Neural cell (in vitro differentiated cells): ENCODE results near the gene YAF2.

Source experiments
- EP300 ChIP-seq: fragments of 450-650 bp; conservative IDR thresholded peaks from 2 replicates; pipeline ENCODE4 v1.6.1; 2014; ENCODE audit warnings: antibody characterized with exemption, mild to moderate bottlenecking, moderate library complexity; ENCODE audit not compliant: poor library complexity, severe bottlenecking
- EZH2 ChIP-seq: fragments of 200-600, 300-800 bp; shearing (Covaris generic), sonication (generic); IDR thresholded peaks from 2 replicates; pipeline ENCODE4 v1.6.1; 2014; ENCODE audit warnings: antibody characterized with exemption, low read length, borderline replicate concordance, mild to moderate bottlenecking; ENCODE audit not compliant: insufficient read depth, poor library complexity, severe bottlenecking
- MXI1 ChIP-seq: fragments of 450-650 bp; conservative IDR thresholded peaks from 2 replicates; pipeline ENCODE4 v1.6.1; 2014; ENCODE audit warnings: antibody characterized with exemption, mild to moderate bottlenecking; ENCODE audit not compliant: poor library complexity, severe bottlenecking
- POLR2AphosphoS5 ChIP-seq: IDR thresholded peaks from 2 replicates; pipeline ENCODE4 v1.6.1; 2012
- TAF1 ChIP-seq: IDR thresholded peaks from 2 replicates; pipeline ENCODE4 v1.6.1; 2012; ENCODE audit warnings: low read depth
- TF ChIP-seq, protein P1 (sequence below): fragments of 450-650 bp; IDR thresholded peaks from 2 replicates; pipeline ENCODE4 v1.5.1; 2014; ENCODE audit warnings: antibody characterized with exemption, mild to moderate bottlenecking, moderate library complexity; ENCODE audit not compliant: poor library complexity, severe bottlenecking
- TF ChIP-seq, protein P2 (sequence below): IDR thresholded peaks from 2 replicates; pipeline ENCODE4 v1.6.1; 2012; ENCODE audit warnings: borderline replicate concordance

DNA sequence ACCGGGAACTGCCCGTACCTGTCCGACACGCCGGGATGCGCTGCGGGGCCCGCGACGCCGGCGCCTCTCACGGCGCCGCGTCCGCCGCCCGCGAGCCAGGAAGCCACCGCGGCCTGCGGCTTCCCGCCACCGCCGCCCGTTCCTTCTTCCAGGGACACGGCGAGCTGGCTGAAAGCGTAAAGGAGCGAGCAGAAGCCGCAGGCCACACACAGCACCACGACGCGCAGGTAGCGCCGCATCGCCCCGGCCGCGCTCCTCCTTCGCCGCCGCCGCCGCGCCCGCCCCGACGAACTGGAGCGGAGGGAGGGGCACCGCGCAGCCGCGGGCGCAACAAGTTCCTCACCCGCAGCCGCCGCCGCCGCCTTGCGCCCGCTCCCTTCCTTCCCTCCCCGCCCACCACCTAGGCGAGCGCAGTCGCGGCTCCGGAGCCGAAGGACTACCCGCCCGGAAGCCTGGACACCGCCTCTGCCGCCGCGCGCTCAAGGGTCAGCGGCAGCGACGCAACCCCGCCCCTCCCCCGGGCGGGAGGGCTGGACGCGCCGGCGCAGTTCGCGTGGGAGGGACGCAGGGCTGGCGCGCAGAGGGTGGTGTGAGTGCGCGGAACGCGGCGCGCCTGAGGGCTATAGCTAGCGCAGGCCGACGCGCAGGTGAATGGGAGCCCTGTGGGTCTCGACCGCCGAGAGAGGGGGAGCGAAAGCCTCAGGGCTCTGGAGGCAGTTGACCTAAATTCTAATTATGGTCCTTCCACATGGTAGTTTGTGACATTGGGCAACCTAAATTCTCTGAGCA lies 93.4 kb downstream of the YAF2 start, which contains the start of gene GXYLT1:
- TF ChIP-seq, protein P1, sequence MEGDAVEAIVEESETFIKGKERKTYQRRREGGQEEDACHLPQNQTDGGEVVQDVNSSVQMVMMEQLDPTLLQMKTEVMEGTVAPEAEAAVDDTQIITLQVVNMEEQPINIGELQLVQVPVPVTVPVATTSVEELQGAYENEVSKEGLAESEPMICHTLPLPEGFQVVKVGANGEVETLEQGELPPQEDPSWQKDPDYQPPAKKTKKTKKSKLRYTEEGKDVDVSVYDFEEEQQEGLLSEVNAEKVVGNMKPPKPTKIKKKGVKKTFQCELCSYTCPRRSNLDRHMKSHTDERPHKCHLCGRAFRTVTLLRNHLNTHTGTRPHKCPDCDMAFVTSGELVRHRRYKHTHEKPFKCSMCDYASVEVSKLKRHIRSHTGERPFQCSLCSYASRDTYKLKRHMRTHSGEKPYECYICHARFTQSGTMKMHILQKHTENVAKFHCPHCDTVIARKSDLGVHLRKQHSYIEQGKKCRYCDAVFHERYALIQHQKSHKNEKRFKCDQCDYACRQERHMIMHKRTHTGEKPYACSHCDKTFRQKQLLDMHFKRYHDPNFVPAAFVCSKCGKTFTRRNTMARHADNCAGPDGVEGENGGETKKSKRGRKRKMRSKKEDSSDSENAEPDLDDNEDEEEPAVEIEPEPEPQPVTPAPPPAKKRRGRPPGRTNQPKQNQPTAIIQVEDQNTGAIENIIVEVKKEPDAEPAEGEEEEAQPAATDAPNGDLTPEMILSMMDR = peak; percentile 18
- TF ChIP-seq EZH2 (no peak), POLR2AphosphoS5 (peak; percentile 47), EP300 (peak; percentile 22), MXI1 (peak; percentile 71), TAF1 (no peak)
- TF ChIP-seq, protein P2, sequence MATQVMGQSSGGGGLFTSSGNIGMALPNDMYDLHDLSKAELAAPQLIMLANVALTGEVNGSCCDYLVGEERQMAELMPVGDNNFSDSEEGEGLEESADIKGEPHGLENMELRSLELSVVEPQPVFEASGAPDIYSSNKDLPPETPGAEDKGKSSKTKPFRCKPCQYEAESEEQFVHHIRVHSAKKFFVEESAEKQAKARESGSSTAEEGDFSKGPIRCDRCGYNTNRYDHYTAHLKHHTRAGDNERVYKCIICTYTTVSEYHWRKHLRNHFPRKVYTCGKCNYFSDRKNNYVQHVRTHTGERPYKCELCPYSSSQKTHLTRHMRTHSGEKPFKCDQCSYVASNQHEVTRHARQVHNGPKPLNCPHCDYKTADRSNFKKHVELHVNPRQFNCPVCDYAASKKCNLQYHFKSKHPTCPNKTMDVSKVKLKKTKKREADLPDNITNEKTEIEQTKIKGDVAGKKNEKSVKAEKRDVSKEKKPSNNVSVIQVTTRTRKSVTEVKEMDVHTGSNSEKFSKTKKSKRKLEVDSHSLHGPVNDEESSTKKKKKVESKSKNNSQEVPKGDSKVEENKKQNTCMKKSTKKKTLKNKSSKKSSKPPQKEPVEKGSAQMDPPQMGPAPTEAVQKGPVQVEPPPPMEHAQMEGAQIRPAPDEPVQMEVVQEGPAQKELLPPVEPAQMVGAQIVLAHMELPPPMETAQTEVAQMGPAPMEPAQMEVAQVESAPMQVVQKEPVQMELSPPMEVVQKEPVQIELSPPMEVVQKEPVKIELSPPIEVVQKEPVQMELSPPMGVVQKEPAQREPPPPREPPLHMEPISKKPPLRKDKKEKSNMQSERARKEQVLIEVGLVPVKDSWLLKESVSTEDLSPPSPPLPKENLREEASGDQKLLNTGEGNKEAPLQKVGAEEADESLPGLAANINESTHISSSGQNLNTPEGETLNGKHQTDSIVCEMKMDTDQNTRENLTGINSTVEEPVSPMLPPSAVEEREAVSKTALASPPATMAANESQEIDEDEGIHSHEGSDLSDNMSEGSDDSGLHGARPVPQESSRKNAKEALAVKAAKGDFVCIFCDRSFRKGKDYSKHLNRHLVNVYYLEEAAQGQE = no peak
